Stimulated activated CD4-positive, alpha-beta T cell treated with anti-CD3 and anti-CD28 coated beads, Interleukin-15, amount 100 ng/mL, for 1 hour (primary cell): ENCODE results near the gene TGFBI.

Experiments
- DNase-seq, 2 donors: peaks; one replicate each; pipeline ENCODE4 v3.0.0-alpha.2; 2020; ENCODE audit warnings: low read depth in 1 of 2, low spot score in 1 of 2

The TGFBI gene

DNA sequence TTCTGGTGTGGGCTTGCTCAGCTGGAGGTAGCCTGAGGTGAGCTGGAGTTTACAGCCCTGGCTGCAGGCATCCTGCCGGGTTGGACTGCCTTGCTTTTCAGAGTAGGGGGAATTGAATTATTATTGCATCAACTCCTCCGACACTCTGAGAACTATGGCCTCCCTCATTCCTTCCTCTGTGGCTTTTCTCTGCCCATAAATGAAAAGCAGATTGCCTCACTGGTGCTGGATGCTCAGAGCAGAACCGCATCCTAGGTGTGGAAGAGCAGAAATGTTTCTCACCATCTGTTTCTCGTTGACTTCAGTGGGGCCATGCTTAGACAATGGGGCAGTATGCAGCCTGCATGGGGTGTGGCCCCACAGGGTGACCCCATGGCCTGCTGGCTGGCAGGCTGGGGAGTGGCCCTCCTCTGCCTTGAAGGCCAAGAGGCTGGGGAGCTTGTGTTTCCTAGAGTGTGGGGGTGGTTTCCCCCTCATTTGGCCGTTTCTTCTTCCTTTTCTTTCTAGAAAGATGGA lies 27.3 kb upstream of the TGFBI start:
- DNase-seq = no peak

DNA sequence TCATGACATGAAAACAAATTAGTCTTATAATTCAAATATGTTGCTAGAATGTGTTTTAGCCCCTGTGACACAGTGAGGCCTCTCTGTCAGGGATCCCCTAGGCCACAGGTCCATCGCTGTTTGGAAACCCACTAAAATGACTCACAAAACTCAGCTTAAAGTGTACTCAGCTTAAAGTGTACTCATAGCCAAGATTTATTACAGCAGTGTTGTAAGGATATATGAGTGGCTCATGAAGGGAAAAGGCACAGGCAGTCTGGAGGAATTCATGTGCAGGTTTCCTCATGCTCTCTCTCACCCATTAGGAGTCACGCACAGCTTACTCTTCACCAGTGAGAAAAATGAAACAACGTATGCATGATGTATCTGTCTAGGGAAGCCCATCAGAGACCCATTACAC lies 24.4 kb upstream of the TGFBI start:
- no peak for DNase-seq

DNA sequence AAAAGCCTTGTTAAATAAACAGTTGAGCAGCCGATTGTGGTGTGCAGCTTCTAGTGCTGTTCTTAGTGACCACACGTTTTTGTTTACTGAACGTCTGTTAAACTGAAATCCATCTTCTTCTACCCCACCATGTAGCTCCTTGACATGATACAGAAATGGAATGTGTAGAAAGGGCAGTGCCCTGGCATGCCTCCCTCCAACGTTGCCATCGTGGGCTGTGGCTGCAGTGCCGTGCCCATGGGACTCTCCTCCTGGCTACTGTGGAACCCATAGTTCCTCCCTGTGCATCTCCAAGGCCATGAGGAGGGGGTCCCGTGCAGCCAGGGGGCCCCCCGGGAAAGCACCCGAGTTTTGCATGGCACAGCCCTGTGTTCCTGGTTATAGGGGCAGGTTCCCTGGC lies 23.3 kb upstream of the TGFBI start:
- DNase-seq = no peak

DNA sequence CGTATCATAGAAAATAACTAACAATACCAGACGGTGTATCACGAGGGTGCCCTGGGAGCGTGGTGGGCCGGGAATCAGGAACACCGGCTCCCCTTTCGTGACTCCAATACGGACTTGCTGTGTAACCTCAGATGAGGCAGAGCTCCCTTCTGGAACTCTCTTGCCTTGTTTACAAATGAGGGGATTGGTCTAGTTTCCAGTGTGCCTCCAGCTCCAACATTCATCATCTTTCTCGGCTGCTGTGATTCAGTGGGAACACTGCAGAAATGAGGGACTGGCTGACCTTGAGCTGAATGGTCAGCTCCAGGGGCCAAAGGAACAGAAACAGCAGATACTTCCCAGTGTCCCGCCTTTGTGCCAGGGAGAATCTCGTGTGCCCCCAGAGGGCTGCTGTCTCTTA lies 22.6 kb upstream of the TGFBI start:
- DNase-seq = no peak

DNA sequence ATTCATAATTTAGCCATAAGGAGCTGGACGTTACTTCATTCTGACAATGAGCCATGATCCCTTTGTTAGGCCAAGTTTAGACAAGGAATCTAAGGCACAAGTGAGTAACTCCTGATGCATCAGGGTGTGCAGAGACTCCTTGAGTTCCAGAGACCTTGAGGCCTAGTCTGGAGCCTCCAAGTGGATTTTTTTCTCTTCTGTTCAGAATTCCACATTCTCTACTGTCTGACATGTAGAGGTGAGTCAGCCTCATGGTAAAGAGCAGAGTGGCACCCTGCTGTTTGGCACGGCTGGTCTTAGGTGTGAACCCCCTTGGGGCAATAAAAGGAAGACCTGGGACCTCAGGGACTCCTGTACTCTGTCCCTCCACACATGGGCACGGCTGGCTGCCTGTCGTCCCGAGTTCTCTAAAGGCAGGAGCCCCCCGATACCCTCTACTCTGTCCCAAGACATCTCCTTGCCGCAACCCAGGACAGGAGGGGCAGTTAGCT lies 22.0 kb upstream of the TGFBI start:
- no peak for DNase-seq

DNA sequence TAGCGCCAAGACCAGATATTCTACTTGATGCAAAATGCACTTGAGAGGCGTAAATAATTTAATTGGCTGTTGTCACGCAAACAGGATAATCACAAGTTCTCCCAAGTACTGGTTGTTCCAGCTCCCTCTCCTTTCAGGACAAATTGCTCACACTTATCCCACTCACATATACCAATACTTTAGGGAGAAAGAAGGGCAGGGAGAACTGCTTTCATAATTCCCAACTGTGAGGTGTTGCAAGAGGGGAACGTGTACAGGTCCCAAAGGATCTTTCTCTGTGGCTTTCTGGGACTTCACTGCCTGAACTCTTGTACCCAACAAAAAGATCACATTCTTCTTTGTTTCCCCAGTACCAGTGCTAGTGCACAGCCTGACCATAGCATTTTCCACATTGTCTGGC lies 21.5 kb upstream of the TGFBI start:
- DNase-seq = no peak

DNA sequence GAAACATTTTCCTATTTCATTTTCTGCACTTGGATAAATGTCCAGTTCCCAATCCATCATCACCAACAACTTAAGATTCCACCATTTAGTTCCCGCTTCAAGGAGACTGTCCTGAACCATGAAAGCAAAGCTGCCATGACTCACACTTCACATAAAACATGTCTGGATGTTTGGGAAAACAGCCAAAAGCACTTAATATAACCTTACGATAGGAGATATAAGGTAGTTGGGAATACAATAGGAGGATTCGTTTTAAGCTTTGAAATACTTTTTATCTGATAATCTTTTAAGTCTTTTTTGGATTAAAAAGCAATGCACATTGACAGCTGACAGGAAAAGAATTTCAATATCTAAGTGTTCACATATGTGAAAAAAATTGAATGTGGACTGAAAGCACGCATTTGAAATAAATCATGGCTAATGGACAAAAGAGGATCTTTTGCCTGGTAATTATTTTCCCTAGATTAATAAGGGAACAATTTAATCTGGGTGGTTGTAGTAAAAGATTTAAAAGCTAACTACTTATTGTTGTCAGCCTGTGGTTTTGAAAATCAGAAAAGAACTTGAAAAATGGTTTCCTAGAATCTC lies 17.3 kb upstream of the TGFBI start:
- DNase-seq = no peak

DNA sequence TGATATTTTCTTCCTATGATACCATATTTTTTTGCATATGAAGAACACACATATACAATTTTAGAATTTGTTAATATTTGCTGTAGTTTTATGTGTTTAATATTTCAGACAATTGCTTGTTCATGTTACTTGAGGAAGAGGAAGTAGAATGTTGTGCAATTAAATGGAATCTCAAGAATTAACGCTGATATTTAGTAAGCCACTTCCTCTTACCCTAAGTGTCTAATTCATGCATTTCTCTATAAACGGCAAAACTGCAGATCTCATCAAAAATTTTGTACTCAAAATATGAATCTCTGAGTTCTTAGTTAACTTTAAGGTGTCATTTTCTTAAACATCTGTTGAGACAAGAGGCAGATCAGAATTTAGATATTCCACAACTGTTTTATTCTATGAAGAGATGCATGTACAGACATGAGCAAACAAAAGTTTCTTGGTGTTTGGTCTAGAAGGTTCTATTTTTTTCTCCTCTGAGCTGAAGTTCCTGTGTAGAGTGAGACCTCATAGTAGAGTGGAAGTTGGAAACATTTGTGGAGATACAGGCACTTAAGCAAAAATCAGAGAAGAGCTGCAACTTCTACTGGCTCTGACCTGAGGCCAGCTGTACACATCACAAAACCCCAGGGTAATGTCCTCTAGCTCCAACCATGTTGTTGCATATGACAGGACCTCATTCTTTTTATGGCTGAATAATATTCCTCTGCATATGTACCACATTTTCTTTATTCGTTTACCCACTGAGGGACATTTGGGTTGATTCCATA lies 16.6 kb upstream of the TGFBI start:
- no peak for DNase-seq

DNA sequence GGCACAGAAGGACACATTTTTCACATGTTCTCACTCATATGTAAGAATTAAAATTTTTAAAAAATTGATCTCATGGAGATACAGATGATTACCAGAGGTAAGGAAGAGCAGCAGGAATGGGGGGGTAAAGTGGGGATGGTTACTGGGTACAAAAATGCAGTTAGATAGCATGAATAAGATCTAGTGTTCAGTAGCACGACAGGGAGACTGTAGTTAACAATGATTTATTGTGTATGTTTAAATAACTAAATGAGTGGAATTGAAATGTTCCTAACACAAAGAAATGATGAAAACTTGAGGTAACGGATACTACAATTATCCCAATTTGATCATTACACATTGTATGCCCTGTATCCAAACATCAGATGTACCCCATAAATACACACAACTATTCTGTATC lies 15.2 kb upstream of the TGFBI start:
- no peak for DNase-seq

DNA sequence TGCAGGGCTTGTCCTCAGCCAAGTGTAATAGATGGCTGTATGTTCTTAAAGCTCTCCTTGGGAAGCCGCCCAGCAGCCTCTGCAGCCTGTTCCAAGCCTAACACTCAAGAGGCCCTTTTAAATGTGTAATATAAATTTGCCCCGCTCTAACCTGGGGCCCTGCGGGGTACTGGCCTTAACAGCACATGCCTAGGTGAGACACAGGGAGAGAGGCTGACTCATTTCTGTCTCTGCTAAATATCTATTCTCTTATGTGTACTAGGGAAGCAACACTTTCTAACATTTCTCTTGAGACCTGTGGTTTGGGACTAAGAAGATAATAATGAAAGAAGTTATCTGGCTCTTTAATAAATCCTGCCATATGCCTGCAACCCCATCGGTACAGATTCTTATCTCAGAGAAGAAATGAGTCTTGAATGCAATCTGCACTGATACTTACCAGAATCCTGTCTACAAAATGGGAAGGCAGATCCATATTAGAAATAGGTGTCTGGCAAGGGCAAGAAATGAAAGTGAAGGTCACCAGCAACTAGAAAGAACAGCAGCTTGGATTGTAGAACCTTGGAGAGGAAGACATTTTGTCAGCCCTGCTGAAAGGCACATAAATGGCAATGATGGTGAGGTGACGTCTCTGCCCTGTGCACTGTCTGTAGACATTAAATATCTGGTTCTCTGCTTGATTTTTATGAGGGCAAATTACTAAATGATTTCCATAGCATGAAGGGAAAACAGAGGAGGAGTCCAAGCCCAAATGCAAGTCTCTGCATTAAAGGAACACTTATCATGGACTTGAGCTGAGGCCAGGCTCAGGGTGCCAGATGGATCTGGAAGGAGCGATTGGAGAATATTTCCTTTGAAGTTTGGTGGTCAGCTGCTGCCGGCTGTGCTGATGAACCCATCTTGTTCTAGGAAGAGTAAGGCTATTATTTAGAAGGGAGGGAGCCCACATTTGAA lies 14.5 kb upstream of the TGFBI start:
- no peak for DNase-seq

DNA sequence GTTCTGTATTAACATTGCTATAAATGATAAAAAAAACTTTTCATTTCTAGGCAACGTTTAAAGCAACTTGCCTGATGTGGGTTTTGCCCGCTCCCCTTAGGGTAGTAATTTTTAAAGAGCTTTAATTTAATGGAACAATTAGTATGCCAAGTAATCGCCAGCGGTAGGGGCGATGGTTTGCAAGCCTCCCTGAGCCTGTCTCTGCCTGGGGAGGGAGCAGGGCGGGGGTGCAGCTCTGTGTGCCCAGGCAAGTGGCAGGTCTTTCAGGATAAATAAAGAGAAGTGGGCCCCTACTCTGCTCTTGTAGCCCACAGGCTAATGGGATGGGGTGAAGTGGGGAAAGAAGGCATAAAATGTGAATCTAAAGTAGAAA lies 13.8 kb upstream of the TGFBI start:
- DNase-seq = no peak

DNA sequence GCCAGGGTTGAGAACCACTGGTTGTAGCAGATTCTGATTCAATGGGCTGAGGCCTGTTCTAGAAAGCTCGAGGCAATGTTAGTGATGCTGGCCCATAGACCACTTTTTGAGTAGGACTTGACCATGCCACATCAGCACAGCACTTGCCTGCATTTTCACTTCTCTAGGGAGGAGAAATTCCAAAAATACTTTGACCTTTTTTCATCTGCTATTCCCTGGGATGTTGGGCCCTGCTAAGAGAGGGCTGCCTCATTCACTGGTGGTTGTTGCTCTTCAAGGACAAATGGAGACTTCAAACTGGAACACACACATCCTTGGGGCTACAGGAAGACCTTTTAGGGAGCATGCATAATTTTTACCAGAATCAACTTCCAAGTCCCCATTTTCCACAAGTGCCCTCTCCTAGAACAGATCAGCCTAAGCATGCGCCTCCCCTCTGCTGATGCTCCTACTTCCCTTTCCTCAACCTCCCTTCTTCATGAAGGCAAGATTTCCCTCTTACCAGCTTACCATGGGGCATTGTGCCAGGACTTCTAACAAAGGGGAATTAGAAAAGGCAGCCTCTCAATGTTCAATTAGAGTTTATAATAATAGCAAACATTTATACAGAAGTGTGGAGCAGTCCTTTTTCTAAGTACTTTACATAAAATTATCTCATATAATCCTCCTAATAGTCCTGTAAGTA lies 12.7 kb upstream of the TGFBI start:
- DNase-seq = no peak

DNA sequence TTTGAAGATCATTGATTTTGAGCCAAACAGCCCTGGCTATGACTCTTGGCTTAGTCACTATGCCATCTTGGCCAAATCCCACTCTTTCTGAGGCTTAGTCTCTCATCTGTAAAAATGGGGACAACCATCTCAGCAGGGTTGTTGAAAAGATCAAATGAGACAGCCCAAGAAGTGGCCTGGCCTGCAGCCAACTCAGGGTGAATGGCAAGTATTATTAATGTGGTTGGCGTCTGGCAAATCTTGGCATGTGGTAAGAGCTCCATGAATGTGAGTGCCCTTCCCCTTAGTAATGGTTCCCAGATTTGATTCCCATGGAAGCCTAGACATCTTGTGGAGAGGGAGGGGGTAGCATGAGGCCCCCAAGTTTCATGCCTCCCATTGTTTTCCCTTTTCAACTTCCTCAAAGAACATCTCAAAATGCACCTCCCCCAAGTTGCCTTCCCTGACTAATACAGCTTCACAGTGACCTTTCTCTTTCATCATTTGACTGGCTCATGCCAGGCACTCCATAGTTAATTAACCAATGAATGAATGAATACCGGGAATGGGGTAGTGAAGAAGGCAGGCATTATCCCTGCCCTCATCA lies 11.8 kb upstream of the TGFBI start:
- DNase-seq = no peak

DNA sequence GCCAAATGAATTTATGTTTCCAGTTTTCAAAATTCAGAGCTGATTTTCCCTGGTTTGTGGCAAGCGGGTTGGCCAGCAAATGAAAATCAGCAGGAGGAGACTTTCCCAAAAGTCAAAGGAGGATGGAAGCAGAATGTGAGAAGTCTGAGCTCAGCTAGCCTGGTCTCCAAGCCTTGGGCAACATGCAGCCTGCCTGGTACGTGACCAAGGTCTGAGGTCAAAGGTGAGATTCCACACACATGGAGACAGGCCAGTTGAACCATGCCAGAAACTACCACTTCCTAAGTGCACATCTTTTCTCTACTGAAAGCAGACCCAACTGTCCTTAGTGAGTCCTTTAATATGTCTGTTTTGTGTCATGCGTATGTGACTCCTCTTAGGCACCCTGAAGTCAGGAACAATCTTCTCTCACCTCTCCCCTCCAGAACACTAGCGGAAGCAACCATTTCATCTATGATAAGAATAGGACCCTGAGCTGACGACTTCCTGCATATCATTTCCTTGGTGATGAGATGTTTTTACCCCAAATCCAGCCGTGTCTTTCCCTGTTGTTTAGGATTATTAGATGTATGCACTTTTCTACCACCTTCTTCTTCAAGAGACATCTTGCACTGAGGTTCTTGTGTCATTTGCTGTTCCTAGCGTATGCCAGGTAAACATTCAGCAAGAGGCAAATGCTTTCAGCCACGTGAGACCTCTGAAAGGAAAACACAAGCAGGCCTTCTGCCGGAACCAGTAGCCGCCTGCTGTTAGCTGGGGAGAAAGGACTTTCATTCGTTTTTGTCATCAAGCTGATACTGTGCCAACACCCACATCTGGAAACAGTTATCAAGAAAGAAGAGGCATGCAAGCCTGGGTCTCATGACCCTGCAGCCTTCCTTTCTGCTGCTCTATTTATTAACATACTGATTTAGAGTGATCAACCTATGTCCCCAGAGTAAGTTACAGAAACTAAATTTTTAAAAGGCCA lies 9.7 kb upstream of the TGFBI start:
- no peak for DNase-seq

DNA sequence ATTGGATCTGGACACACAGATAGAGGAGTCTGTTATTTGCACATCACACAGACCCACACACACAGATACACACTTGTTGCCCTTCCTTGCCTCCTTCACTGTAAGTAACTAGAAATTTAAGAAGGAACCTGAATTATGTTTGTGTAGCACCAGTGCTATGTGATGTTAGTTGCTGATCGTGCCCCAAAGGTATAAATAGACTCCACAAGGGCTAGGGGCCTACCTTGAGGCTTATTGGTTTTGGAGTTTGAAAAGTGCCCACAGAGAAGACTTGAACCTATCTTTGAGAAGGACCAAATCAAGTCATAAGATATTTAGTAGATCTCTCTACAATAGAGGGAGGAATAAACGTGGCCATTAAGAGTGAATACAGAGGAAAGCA lies 8.8 kb upstream of the TGFBI start:
- DNase-seq = no peak

DNA sequence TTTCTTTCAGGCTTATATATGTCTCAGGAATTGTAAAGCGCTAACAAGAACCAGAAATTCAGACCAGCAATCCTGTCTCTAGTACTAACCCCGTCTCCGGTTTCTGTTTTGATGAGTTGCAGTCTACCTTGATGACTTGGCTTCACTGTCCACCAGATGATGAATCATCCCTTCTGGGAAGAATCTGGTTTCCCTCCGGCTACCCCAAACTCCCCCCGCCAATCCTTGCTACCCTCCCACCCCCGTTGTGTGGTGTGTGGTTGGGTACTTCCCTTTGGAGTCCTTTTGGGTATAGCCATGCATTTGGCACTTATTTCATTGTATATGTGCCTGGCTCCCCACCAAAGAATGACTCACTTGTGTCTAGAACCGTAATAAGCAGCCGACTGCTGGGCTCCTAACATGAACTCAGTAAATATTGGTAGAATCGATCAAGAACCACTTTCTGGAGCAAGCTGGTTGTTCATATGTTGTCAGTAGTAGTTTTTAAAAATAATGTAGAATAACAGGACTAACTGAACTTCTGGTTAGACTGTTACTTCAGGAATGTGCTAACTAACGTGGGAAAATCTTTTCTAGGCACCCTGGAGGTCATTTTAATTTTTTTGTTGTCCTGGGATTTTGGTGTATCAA lies 8.3 kb upstream of the TGFBI start:
- no peak for DNase-seq

DNA sequence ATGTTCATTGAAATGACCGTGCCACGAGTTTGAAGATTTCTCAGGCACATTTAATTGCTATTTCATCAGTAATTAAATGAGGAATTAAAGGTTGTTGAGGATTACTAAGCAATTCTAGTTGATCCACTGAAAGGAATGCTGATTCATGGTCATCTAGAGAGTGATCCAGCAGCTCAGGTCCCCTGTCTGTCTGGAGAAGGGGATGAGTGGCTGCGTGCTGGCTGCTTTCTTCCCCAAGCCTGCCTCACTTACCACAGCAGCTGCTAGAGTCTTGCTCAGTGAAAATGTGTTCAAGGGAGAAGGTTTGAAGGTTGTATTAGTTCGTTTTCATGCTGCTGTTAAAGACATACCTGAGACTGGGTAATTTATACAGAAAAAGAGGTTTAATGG lies 7.8 kb upstream of the TGFBI start:
- DNase-seq = no peak

DNA sequence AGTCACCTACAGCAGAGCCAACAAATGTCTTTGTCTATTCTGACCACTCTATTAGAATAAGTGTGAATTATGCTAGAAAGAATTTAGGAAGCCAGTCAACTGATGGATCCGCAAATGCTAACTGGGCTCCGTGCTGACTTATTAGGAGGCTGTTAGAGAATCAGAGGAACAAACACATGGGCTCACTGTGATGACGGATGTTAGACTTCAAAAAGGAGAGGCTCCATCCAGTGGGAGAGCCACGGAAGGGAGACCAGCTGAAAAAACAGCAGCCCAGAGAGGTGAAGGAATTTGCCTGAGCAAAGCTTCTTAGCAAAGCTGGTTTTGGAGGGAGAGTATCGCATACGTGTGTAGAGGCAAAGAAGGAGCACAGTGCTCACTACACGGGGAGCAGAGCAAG lies 5.8 kb upstream of the TGFBI start:
- no peak for DNase-seq

DNA sequence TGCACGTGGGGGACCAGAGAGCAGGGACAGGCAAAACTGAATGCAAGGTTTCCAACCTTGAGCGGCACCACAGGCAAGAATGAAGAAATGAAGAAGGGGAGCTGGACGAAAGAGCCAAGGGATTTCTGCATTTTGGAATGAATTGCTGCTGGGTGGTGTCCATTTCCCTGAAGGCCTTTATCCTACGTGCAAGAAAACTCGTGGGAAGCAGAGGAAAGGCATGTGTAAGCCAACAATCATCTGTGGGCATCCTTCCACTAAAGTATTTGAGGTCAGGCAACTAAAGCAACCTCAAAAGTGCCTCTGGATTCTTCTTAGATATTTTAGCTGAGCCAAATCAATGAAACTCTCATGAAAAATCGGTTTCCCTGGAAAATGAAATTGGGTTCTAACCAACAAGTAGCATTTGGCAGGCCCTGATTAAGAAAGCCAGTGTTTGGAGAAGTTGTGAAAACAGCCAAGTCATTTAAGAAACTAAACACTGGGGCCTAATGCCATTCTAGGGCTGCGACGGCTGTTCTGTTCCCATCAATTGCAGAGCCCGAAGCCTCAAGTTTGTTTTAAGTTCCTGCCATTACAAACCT lies 4.7 kb upstream of the TGFBI start:
- no peak for DNase-seq
